GM12891 (cell line): Measurements from ENCODE around the gene POU3F3.

Experiments
- POLR2A ChIP-seq: IDR thresholded peaks from 2 replicates; pipeline ENCODE4 v1.6.1; 2011; ENCODE audit warnings: low read depth, low read length, control low read depth
- POLR2AphosphoS5 ChIP-seq: IDR thresholded peaks from 2 replicates; pipeline ENCODE4 v1.6.1; 2011; ENCODE audit warnings: low read depth, low read length, control low read depth
- SPI1 ChIP-seq: IDR thresholded peaks from 2 replicates; pipeline ENCODE4 v1.6.1; 2011; ENCODE audit warnings: low read depth, low read length, control low read depth

DNA sequence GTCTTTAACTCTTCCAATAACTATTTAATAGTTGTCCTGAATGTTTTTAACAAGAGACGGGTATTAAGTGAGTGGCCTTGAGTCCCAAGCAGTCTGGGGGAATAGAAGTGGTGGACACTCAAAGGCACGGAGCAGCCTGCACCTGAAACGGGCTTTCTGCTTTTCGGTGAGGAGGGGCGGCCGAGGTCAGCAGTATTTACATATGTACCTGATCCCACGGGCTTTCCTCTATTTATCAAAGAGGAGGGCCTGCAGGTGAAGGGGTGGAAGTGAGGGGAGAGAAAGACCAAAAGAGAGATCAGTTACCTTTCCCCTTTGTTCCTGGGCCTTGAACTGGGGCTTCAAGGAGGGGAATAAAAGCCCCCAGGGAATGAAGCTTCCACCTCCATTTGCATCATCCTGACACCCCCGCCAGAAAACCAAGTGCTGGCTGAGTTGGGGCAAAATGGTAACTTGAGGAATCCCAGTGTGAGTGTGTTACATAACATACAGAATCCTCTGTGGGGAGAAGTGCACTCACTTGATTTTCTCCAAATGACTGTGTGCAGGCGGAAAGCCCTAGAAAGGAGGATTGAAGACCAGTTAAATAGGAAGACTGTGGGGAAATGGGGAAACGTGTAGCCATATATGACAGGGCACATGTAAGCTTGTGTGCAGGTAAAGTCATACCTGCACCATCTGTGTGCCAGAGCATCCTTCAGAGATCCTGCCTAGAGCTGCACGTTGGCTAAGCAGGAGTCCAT lies 12.4 kb downstream of the POU3F3 start:
- TF ChIP-seq POLR2A (no peak), POLR2AphosphoS5 (no peak), SPI1 (no peak)
